ENCODE measurements around the gene CENPH. TPM values are rescaled to one million over a fixed set of nuclear protein-coding genes. Genes with fewer than 3 reads are reported as not detected.

The CENPH gene
- total and polyA plus RNA-seq, 7 donors = 1.3 to 11.3 (median 3.8) TPM

GRCh38 chr5:69224520-69224919 lies 35.1 kb downstream of the CENPH start:
- Histone ChIP-seq H3K4me3 (no peak overlapping the region), H3K27me3 (no peaks in the 10 kb centered on the region), H3K36me3 (peaks cover 0 to 44% (median 7%) of the 10 kb centered on the region in 4 donors), H3K9me3 (no peaks in the 10 kb centered on the region), H3K27ac (no peak overlapping the region), H3K4me1 (peaks cover 0 to 3% (median under 1%) of the 10 kb centered on the region in 4 donors)
- TF ChIP-seq POLR2AphosphoS5 (IDR thresholded peaks at IDR 0.05) = no peak
- TF ChIP-seq CTCF (IDR thresholded peaks at IDR 0.05) = no peak
- no peak for TF ChIP-seq POLR2A (IDR thresholded peaks at IDR 0.05)
- TF ChIP-seq EP300 (IDR thresholded peaks at IDR 0.05) = no peak
- WGBS, 2 donors = 66 to 93% methylated on average over 8 of the region's 8 CpGs
- intact Hi-C loops (cut with DNase I) = no loop called here
- no peak for DNase-seq

GRCh38 chr5:69225860-69226259 lies 36.5 kb downstream of the CENPH start:
- WGBS, 2 donors = 38 to 84% methylated on average over 4 of the region's 4 CpGs
- Histone ChIP-seq H3K4me1 (no peaks in the 10 kb centered on the region), H3K9me3 (no peaks in the 10 kb centered on the region), H3K4me3 (no peak overlapping the region), H3K27me3 (no peaks in the 10 kb centered on the region), H3K27ac (no peak overlapping the region), H3K36me3 (peaks cover 0 to 57% (median 10%) of the 10 kb centered on the region in 4 donors)
- TF ChIP-seq POLR2AphosphoS5 (IDR thresholded peaks at IDR 0.05) = no peak
- TF ChIP-seq CTCF (IDR thresholded peaks at IDR 0.05) = no peak
- TF ChIP-seq EP300 (IDR thresholded peaks at IDR 0.05) = no peak
- TF ChIP-seq POLR2A (IDR thresholded peaks at IDR 0.05) = no peak
- intact Hi-C loops (cut with DNase I) = no loop called here
- DNase-seq = no peak

- Histone ChIP-seq H3K9me3 (no peaks in the 10 kb centered on the region), H3K36me3 (peaks cover 0 to 49% (median 10%) of the 10 kb centered on the region in 4 donors), H3K27ac (no peak overlapping the region), H3K4me1 (peaks cover 0 to 6% (median 3%) of the 10 kb centered on the region in 4 donors), H3K27me3 (no peaks in the 10 kb centered on the region), H3K4me3 (no peak overlapping the region)
- intact Hi-C loops (cut with DNase I) = no loop called here
- WGBS, 2 donors = 18 to 62% methylated on average over 2 of the region's 2 CpGs
- no peak for DNase-seq
- TF ChIP-seq POLR2AphosphoS5 (IDR thresholded peaks at IDR 0.05) (no peak), POLR2A (IDR thresholded peaks at IDR 0.05) (no peak), CTCF (IDR thresholded peaks at IDR 0.05) (no peak), EP300 (IDR thresholded peaks at IDR 0.05) (no peak)
These were observed 40.8 kb downstream of the CENPH start for GRCh38 chr5:69230181-69230580.

GRCh38 chr5:69231281-69231680 lies 41.9 kb downstream of the CENPH start:
- intact Hi-C loops (cut with DNase I) = no loop called here
- Histone ChIP-seq H3K27me3 (no peaks in the 10 kb centered on the region), H3K4me1 (peaks cover 0 to 17% (median 12%) of the 10 kb centered on the region in 4 donors), H3K27ac (no peak overlapping the region), H3K9me3 (no peaks in the 10 kb centered on the region), H3K36me3 (peaks cover 0 to 44% (median 10%) of the 10 kb centered on the region in 4 donors), H3K4me3 (no peak overlapping the region)
- TF ChIP-seq POLR2A (IDR thresholded peaks at IDR 0.05) (no peak), POLR2AphosphoS5 (IDR thresholded peaks at IDR 0.05) (no peak), CTCF (IDR thresholded peaks at IDR 0.05) (no peak), EP300 (IDR thresholded peaks at IDR 0.05) (no peak)
- DNase-seq = no peak
- 94 to 96% methylated on average over 6 of the region's 6 CpGs for WGBS, 2 donors

GRCh38 chr5:69231851-69232250 lies 42.5 kb downstream of the CENPH start:
- Histone ChIP-seq H3K27ac (no peak overlapping the region), H3K4me1 (peaks cover 0 to 21% (median 12%) of the 10 kb centered on the region in 4 donors), H3K4me3 (no peak overlapping the region), H3K27me3 (no peaks in the 10 kb centered on the region), H3K36me3 (peaks cover 0 to 39% (median 9%) of the 10 kb centered on the region in 4 donors), H3K9me3 (no peaks in the 10 kb centered on the region)
- DNase-seq = no peak
- intact Hi-C loops (cut with DNase I) = no loop called here
- WGBS, 2 donors = 92 to 98% methylated on average over 2 of the region's 2 CpGs
- TF ChIP-seq CTCF (IDR thresholded peaks at IDR 0.05) (no peak), EP300 (IDR thresholded peaks at IDR 0.05) (no peak), POLR2A (IDR thresholded peaks at IDR 0.05) (no peak), POLR2AphosphoS5 (IDR thresholded peaks at IDR 0.05) (no peak)

All from sigmoid colon (tissue), 7 donors.